ENCODE data around the gene RAPGEF1. TPM values are rescaled to one million over a fixed set of nuclear protein-coding genes. Genes with fewer than 3 reads are reported as not detected.

Gene RAPGEF1
- total RNA-seq, 2 donors from 2014 or later = 28.6 to 63.8 TPM

DNA sequence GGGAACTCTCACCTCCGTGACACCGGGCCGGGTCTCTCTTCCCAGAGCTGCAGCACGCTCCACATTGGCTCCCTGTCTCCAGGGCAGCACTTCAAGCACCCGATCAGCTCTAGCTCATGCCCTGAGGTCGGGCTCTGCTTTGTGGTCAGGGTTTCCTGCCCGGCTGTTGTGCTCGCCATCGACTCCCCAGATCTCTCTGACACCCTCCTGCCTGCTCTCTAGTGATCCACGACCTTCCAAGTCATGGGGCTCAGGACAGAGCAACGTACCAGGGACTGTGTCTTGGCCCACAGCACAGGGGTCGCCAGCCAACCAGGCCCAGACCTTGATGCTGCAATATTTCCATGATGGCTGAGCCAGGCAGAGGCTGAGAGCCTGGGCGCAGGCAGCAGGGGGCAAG is 149.4 kb downstream of the RAPGEF1 start:
- Histone ChIP-seq H3K36me3 (peaks cover 7 to 11% of the 10 kb centered on the region in 2 donors), H3K27ac (no peak overlapping the region), H3K27me3 (replicated peaks; ENCODE audit: insufficient read depth) (no peaks in the 10 kb centered on the region), H3K9me3 (no peaks in the 10 kb centered on the region), H3K4me1 (replicated peaks) (no peaks in the 10 kb centered on the region), H3K4me3 (no peak overlapping the region)
- TF ChIP-seq POLR2A (IDR thresholded peaks at IDR 0.05) (no peak), POLR2AphosphoS5 (IDR thresholded peaks at IDR 0.05) (no peak), CTCF (IDR thresholded peaks at IDR 0.05) (no peak)
- WGBS = 91% methylated on average over 13 of the region's 13 CpGs
- intact Hi-C loops (cut with DNase I) = no loop called here
- no peak for DNase-seq (ENCODE audit: low spot score)

- Histone ChIP-seq H3K9me3 (no peaks in the 10 kb centered on the region), H3K36me3 (peaks cover 7 to 12% of the 10 kb centered on the region in 2 donors), H3K4me3 (no peak overlapping the region), H3K27me3 (replicated peaks; ENCODE audit: insufficient read depth) (no peaks in the 10 kb centered on the region), H3K27ac (no peak overlapping the region), H3K4me1 (replicated peaks) (no peaks in the 10 kb centered on the region)
- DNase-seq (ENCODE audit: low spot score) = no peak
- 94% methylated on average over 14 of the region's 14 CpGs for WGBS
- intact Hi-C loops (cut with DNase I) = no loop called here
- TF ChIP-seq POLR2A (IDR thresholded peaks at IDR 0.05) (no peak), CTCF (IDR thresholded peaks at IDR 0.05) (no peak), POLR2AphosphoS5 (IDR thresholded peaks at IDR 0.05) (no peak)
Observed at GRCh38 chr9:131589993-131590392, 149.9 kb downstream of the RAPGEF1 start.

DNA sequence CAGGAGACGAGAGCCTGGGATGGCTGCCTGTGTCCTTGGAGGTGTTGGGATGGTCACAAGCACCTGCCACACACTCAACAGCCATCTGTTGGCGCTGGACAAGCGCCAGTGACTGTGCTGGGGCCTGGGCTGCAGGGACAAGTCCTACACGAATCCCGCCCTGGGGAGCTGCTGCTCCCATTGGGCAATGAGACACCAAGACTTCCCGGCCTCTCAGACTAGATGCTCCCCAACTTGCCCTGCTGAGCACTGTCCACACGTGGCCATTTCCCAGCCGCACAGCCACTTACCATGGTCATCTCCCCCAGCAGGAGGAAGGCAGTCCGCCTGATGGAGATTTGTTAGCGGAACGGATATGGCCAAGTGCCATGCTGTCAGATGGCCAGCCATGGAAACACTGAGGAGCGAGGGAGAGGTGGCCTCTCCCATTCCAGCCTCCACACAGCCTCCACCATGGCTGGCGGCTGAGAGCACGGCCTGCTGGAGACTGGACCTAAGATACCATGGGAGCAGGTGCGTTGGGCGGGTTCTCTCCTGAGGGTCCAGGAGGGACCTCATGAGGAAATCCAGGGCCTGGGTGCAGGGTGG is 150.7 kb downstream of the RAPGEF1 start:
- H3K9me3 ChIP-seq = no peaks in the 10 kb centered on the region
- no peak overlapping the region for H3K4me3 ChIP-seq
- no peak overlapping the region for H3K27ac ChIP-seq
- 96% methylated on average over 16 of the region's 16 CpGs for WGBS
- H3K4me1 ChIP-seq (replicated peaks) = no peaks in the 10 kb centered on the region
- H3K36me3 ChIP-seq = peaks cover 9 to 16% of the 10 kb centered on the region in 2 donors
- no peak for DNase-seq (ENCODE audit: low spot score)
- no peak for TF ChIP-seq POLR2AphosphoS5 (IDR thresholded peaks at IDR 0.05)
- no peak for TF ChIP-seq CTCF (IDR thresholded peaks at IDR 0.05)
- TF ChIP-seq POLR2A (IDR thresholded peaks at IDR 0.05) = no peak
- no peaks in the 10 kb centered on the region for H3K27me3 ChIP-seq (replicated peaks; ENCODE audit: insufficient read depth)
- intact Hi-C loops (cut with DNase I) = no loop called here

DNA sequence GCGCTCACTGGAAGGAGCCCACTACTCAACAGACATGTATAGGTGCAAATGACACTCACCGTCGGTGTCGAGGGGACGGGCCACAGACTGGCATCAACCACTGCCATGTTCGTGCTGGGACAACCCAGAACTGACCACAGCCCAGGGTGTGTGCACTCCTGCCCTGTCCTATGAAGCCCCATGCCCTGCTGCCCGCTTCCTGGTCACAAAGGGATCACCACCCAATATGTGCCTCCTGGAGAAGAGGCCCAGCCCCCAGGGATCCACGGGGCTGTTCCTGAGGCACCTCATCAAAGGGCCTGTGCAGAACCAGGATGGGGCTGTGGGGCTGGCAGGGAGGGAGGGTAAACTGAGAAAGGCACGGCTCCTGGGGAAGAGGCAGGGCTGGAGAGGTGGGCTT is 151.5 kb downstream of the RAPGEF1 start:
- WGBS = 88% methylated on average over 9 of the region's 9 CpGs
- Histone ChIP-seq H3K4me1 (replicated peaks) (no peaks in the 10 kb centered on the region), H3K9me3 (no peaks in the 10 kb centered on the region), H3K27me3 (replicated peaks; ENCODE audit: insufficient read depth) (no peaks in the 10 kb centered on the region), H3K4me3 (no peak overlapping the region), H3K27ac (no peak overlapping the region), H3K36me3 (peaks cover 15 to 16% of the 10 kb centered on the region in 2 donors)
- DNase-seq (ENCODE audit: low spot score) = no peak
- no peak for TF ChIP-seq POLR2AphosphoS5 (IDR thresholded peaks at IDR 0.05)
- intact Hi-C loops (cut with DNase I) = no loop called here

DNA sequence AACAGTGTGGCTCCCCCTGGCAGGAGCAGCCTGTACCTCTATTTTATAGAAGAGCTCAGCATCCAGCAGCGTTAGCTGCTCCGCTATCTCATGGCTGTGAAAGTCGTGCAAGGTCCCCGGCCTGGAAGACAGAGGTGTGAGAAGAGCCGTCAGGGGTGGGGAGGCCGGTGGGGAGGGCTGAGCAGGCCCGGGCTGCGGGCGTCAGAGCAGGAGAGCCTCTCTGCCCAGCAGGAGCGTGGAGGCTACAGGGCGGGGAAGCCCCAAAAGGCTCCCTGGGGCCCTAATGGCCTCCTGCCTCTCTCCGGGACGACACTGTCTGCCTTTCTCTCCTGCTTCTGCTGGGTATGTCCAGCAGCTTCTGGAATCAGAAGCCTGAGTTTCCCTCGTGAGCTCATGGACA is 152.0 kb downstream of the RAPGEF1 start:
- TF ChIP-seq CTCF (IDR thresholded peaks at IDR 0.05) = no peak
- no peak overlapping the region for H3K4me3 ChIP-seq
- DNase-seq (ENCODE audit: low spot score) = no peak
- H3K36me3 ChIP-seq = peaks cover 15 to 16% of the 10 kb centered on the region in 2 donors
- no peak overlapping the region for H3K27ac ChIP-seq
- H3K4me1 ChIP-seq (replicated peaks) = no peaks in the 10 kb centered on the region
- intact Hi-C loops (cut with DNase I) = no loop called here
- no peaks in the 10 kb centered on the region for H3K9me3 ChIP-seq
- 77% methylated on average over 14 of the region's 14 CpGs for WGBS
- no peaks in the 10 kb centered on the region for H3K27me3 ChIP-seq (replicated peaks; ENCODE audit: insufficient read depth)
